ENCODE data around the gene MAGOH. TPM values are rescaled to one million over a fixed set of nuclear protein-coding genes. Genes with fewer than 3 reads are reported as not detected.
"Not testable (repeated sequence)": the region's sequence is repeated elsewhere in the genome, so short reads cannot be mapped to it uniquely, and the experiment has no call there.

MAGOH gene
- polyA plus RNA-seq, 4 donors: 70.3 to 116 (median 85.2) TPM

- Histone ChIP-seq H3K9me3 (ENCODE audit: control insufficient read depth in 2 of 2, insufficient read depth in 1 of 2, low read depth in 1 of 2, low read length in 1 of 2) (no peaks in the 10 kb centered on the region), H3K36me3 (ENCODE audit: control insufficient read depth in 3 of 3, insufficient read depth in 2 of 3, low read depth in 1 of 3, low read length in 3 of 3) (peaks cover 0 to 6% (median 0%) of the 10 kb centered on the region in 3 donors), H3K27me3 (ENCODE audit: control insufficient read depth in 3 of 3, insufficient read depth in 3 of 3, low read length in 3 of 3) (peaks cover 0 to 1% (median 0%) of the 10 kb centered on the region in 3 donors), H3K27ac (ENCODE audit: low read depth in 1 of 3, low read length in 2 of 3) (peak overlapping the region; percentile 22 to 100 (median 79)), H3K4me3 (ENCODE audit: low read depth in 1 of 3, low read length in 3 of 3) (peak overlapping the region in 2 of 3 donors; percentile 91 to 94), H3K4me1 (ENCODE audit: control insufficient read depth in 3 of 3, insufficient read depth in 2 of 3, low read depth in 1 of 3, low read length in 2 of 3) (peaks cover 3 to 26% (median 10%) of the 10 kb centered on the region in 3 donors)
- no peak for FAIRE-seq
- peak in 1 of 2 donors; percentile 43 for DNase-seq
- 26 to 36% (median 32%) methylated on average over 9 of the region's 9 CpGs for WGBS, 3 donors
These were observed 42.3 kb downstream of the MAGOH start for GRCh38 chr1:53196017-53196484.

DNA sequence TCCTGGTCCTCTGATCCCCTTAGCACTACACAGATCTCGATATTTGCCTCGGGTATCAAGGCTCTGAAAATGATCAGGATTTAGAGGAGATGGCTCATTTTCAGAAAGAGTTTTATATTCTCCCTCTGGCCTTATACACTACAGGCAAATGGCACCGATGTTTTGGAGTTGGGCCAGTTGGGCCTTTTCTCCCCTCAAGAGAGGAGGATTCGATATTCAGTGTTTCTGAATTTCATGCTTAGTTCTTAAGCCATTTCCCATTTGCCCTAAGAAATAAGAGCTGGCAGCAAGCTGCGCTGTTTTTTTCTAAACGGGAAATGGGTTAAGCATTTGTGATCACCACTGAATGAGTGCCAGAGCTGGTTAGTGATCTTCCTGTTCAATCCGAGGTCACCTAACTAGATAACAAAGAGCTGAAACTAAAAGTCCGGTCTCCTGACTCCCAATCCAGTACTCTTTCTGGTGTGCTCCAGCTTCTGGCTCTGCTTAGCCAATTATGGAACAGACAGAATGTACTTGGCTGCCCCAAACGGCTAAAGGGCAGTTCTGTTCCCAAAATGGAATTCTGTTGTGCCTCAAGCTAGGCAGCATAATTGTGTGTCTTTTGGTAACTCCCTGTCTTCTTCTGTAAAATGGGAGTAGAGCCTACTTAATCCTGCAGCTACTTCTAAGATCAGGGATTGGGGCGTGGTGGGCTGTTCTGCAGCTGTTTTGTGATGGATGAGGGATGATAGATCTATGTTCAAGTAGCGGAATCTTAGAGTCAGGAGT, 42.9 kb downstream of the MAGOH start:
- H3K4me3 ChIP-seq (ENCODE audit: low read depth in 1 of 3, low read length in 3 of 3): no peak overlapping the region
- peak overlapping the region in 1 of 3 donors; percentile 22 for H3K27ac ChIP-seq (ENCODE audit: low read depth in 1 of 3, low read length in 2 of 3)
- 77 to 80% (median 78%) methylated on average over 11 of the region's 11 CpGs for whole genome bisulfite sequencing, 3 donors
- H3K4me1 ChIP-seq (ENCODE audit: control insufficient read depth in 3 of 3, insufficient read depth in 2 of 3, low read depth in 1 of 3, low read length in 2 of 3): peaks cover 3 to 26% (median 10%) of the 10 kb centered on the region in 3 donors
- DNase-seq (no peak), FAIRE-seq (no peak)
- H3K27me3 ChIP-seq (ENCODE audit: control insufficient read depth in 3 of 3, insufficient read depth in 3 of 3, low read length in 3 of 3): peaks cover 0 to 3% (median 0%) of the 10 kb centered on the region in 3 donors
- H3K36me3 ChIP-seq (ENCODE audit: control insufficient read depth in 3 of 3, insufficient read depth in 2 of 3, low read depth in 1 of 3, low read length in 3 of 3): peaks cover 0 to 2% (median 0%) of the 10 kb centered on the region in 3 donors
- no peaks in the 10 kb centered on the region for H3K9me3 ChIP-seq (ENCODE audit: control insufficient read depth in 2 of 2, insufficient read depth in 1 of 2, low read depth in 1 of 2, low read length in 1 of 2)

DNA sequence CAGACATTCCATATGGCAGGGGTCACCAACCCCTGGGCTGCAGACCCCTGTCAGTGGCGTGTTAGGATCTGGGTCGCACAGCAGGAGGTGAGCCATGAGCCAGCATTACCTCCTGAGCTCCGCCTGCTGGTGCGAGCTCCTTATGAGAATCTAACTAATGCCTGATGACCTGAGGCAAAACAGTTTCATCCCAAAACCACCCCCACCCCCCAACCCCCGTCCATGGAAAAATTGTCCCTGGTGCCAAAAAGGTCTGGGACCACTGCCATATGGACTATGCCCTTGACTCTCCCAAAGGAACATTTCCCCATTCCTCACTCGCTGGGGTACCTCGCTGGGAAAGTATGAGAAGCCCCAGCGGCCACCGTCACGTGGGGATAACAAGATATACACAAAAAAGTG, 48.1 kb downstream of the MAGOH start:
- Histone ChIP-seq H3K9me3 (ENCODE audit: control insufficient read depth in 2 of 2, insufficient read depth in 1 of 2, low read depth in 1 of 2, low read length in 1 of 2) (peaks cover 0 to 4% of the 10 kb centered on the region in 2 donors), H3K36me3 (ENCODE audit: control insufficient read depth in 3 of 3, insufficient read depth in 2 of 3, low read depth in 1 of 3, low read length in 3 of 3) (no peaks in the 10 kb centered on the region), H3K27me3 (ENCODE audit: control insufficient read depth in 3 of 3, insufficient read depth in 3 of 3, low read length in 3 of 3) (peaks cover 0 to 3% (median 0%) of the 10 kb centered on the region in 3 donors), H3K4me3 (ENCODE audit: low read depth in 1 of 3, low read length in 3 of 3) (no peak overlapping the region), H3K4me1 (ENCODE audit: control insufficient read depth in 3 of 3, insufficient read depth in 2 of 3, low read depth in 1 of 3, low read length in 2 of 3) (peaks cover 0 to 4% (median 0%) of the 10 kb centered on the region in 3 donors), H3K27ac (ENCODE audit: low read depth in 1 of 3, low read length in 2 of 3) (no peak overlapping the region)
- DNase-seq (no peak), FAIRE-seq (no peak)
- WGBS, 3 donors: 25 to 62% (median 34%) methylated on average over 10 of the region's 10 CpGs

DNA sequence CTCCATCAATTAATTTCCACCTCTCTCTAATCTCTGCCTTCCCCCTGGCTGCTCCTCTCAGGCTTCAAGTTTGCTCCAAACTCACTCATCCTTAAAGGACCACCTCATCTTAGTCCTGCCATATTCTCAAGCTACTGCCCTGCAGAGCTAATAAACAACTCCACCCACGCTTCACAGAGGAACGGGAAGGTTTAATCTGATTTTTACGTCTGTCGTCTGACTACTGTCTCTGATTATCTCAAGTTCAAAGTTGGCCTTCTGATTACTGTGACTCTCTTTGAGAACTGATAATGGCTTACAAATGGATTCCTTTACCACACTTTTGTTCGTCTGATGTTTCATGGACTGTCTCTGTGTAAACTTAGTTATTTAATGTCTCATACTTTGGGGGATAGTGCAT, 49.3 kb downstream of the MAGOH start:
- Histone ChIP-seq H3K27ac (ENCODE audit: low read depth in 1 of 3, low read length in 2 of 3) (no peak overlapping the region), H3K9me3 (ENCODE audit: control insufficient read depth in 2 of 2, insufficient read depth in 1 of 2, low read depth in 1 of 2, low read length in 1 of 2) (peaks cover 0 to 4% of the 10 kb centered on the region in 2 donors), H3K4me3 (ENCODE audit: low read depth in 1 of 3, low read length in 3 of 3) (no peak overlapping the region), H3K36me3 (ENCODE audit: control insufficient read depth in 3 of 3, insufficient read depth in 2 of 3, low read depth in 1 of 3, low read length in 3 of 3) (no peaks in the 10 kb centered on the region), H3K4me1 (ENCODE audit: control insufficient read depth in 3 of 3, insufficient read depth in 2 of 3, low read depth in 1 of 3, low read length in 2 of 3) (peaks cover 0 to 14% (median 2%) of the 10 kb centered on the region in 3 donors), H3K27me3 (ENCODE audit: control insufficient read depth in 3 of 3, insufficient read depth in 3 of 3, low read length in 3 of 3) (peaks cover 0 to 3% (median 0%) of the 10 kb centered on the region in 3 donors)
- WGBS, 3 donors: 21 to 44% (median 30%) methylated on average over 5 of the region's 5 CpGs
- peak in 1 of 2 donors; percentile 6 for DNase-seq
- no peak for FAIRE-seq

- peaks cover 0 to 4% of the 10 kb centered on the region in 2 donors for H3K9me3 ChIP-seq (ENCODE audit: control insufficient read depth in 2 of 2, insufficient read depth in 1 of 2, low read depth in 1 of 2, low read length in 1 of 2)
- H3K27ac ChIP-seq (ENCODE audit: low read depth in 1 of 3, low read length in 2 of 3): no peak overlapping the region
- H3K4me3 ChIP-seq (ENCODE audit: low read depth in 1 of 3, low read length in 3 of 3): no peak overlapping the region
- H3K4me1 ChIP-seq (ENCODE audit: control insufficient read depth in 3 of 3, insufficient read depth in 2 of 3, low read depth in 1 of 3, low read length in 2 of 3): peaks cover 0 to 23% (median 2%) of the 10 kb centered on the region in 3 donors
- WGBS, 3 donors: 83 to 90% (median 89%) methylated on average over 4 of the region's 4 CpGs
- no peaks in the 10 kb centered on the region for H3K36me3 ChIP-seq (ENCODE audit: control insufficient read depth in 3 of 3, insufficient read depth in 2 of 3, low read depth in 1 of 3, low read length in 3 of 3)
- no peak for FAIRE-seq
- peaks cover 0 to 3% (median 0%) of the 10 kb centered on the region in 3 donors for H3K27me3 ChIP-seq (ENCODE audit: control insufficient read depth in 3 of 3, insufficient read depth in 3 of 3, low read length in 3 of 3)
- DNase-seq: no peak
These were observed 50.2 kb downstream of the MAGOH start for GRCh38 chr1:53188099-53188498.

DNA sequence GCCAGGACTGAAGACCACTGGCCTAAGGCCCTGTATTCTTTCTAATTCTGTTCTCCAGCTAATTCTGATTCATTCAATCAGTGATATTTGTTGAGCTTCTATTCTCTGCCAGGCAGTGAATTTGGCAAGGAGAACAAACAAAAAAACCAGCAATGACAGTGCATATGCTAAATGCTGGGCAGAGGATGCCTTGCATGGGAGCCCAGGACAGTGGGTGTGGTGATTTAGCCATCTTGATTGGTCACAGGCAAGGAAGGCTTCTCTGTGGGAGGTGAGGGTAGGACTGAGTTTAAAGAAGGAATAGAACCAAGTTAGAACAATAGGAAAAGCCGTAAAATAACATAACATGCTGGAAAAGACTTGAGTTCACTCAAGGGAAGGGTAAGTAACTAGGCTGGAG, 50.9 kb downstream of the MAGOH start:
- Histone ChIP-seq H3K27me3 (ENCODE audit: control insufficient read depth in 3 of 3, insufficient read depth in 3 of 3, low read length in 3 of 3) (peaks cover 0 to 3% (median 0%) of the 10 kb centered on the region in 3 donors), H3K9me3 (ENCODE audit: control insufficient read depth in 2 of 2, insufficient read depth in 1 of 2, low read depth in 1 of 2, low read length in 1 of 2) (peaks cover 0 to 4% of the 10 kb centered on the region in 2 donors), H3K36me3 (ENCODE audit: control insufficient read depth in 3 of 3, insufficient read depth in 2 of 3, low read depth in 1 of 3, low read length in 3 of 3) (no peaks in the 10 kb centered on the region), H3K4me1 (ENCODE audit: control insufficient read depth in 3 of 3, insufficient read depth in 2 of 3, low read depth in 1 of 3, low read length in 2 of 3) (peaks cover 0 to 30% (median 5%) of the 10 kb centered on the region in 3 donors), H3K27ac (ENCODE audit: low read depth in 1 of 3, low read length in 2 of 3) (no peak overlapping the region), H3K4me3 (ENCODE audit: low read depth in 1 of 3, low read length in 3 of 3) (no peak overlapping the region)
- DNase-seq (no peak), FAIRE-seq (no peak)
- WGBS, 3 donors: 93 to 95% (median 94%) methylated on average over 1 of the region's 1 CpG

GRCh38 chr1:53186533-53186932, 51.8 kb downstream of the MAGOH start:
- DNase-seq (peak in 1 of 2 donors; percentile 40), FAIRE-seq (no peak)
- WGBS, 3 donors: 38 to 65% (median 55%) methylated on average over 3 of the region's 3 CpGs
- peaks cover 0 to 4% of the 10 kb centered on the region in 2 donors for H3K9me3 ChIP-seq (ENCODE audit: control insufficient read depth in 2 of 2, insufficient read depth in 1 of 2, low read depth in 1 of 2, low read length in 1 of 2)
- H3K4me3 ChIP-seq (ENCODE audit: low read depth in 1 of 3, low read length in 3 of 3): no peak overlapping the region
- H3K4me1 ChIP-seq (ENCODE audit: control insufficient read depth in 3 of 3, insufficient read depth in 2 of 3, low read depth in 1 of 3, low read length in 2 of 3): peaks cover 0 to 38% (median 5%) of the 10 kb centered on the region in 3 donors
- H3K36me3 ChIP-seq (ENCODE audit: control insufficient read depth in 3 of 3, insufficient read depth in 2 of 3, low read depth in 1 of 3, low read length in 3 of 3): no peaks in the 10 kb centered on the region
- H3K27ac ChIP-seq (ENCODE audit: low read depth in 1 of 3, low read length in 2 of 3): no peak overlapping the region
- peaks cover 0 to 3% (median 0%) of the 10 kb centered on the region in 3 donors for H3K27me3 ChIP-seq (ENCODE audit: control insufficient read depth in 3 of 3, insufficient read depth in 3 of 3, low read length in 3 of 3)

DNA sequence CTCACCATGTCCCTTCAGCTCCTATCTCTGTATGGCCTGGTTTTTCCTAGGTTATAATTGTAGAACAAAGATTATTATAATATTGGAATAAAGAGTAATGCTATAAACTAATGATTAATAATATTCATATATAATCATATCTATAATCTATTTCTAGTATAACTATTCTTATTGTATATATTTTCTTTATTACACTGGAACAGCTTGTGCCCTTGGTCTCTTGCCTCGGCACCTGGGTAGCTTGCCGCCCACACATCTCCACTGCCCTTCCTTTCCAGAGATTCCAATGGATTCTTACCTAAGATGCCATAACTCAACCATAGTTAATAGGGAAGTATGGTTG, 52.4 kb downstream of the MAGOH start:
- H3K4me1 ChIP-seq (ENCODE audit: control insufficient read depth in 3 of 3, insufficient read depth in 2 of 3, low read depth in 1 of 3, low read length in 2 of 3): peaks cover 0 to 42% (median 5%) of the 10 kb centered on the region in 3 donors
- not testable (repeated sequence) for H3K27ac ChIP-seq (ENCODE audit: low read depth in 1 of 3, low read length in 2 of 3); H3K27me3 ChIP-seq (ENCODE audit: control insufficient read depth in 3 of 3, insufficient read depth in 3 of 3, low read length in 3 of 3); H3K36me3 ChIP-seq (ENCODE audit: control insufficient read depth in 3 of 3, insufficient read depth in 2 of 3, low read depth in 1 of 3, low read length in 3 of 3); H3K9me3 ChIP-seq (ENCODE audit: control insufficient read depth in 2 of 2, insufficient read depth in 1 of 2, low read depth in 1 of 2, low read length in 1 of 2); H3K4me3 ChIP-seq (ENCODE audit: low read depth in 1 of 3, low read length in 3 of 3); FAIRE-seq; DNase-seq
- WGBS, 3 donors: 60 to 87% (median 75%) methylated on average over 2 of the region's 2 CpGs

All from small intestine (tissue), 7 donors.